ENCODE results near the gene PRRT1. TPM values are rescaled to one million over a fixed set of nuclear protein-coding genes. Genes with fewer than 3 reads are reported as not detected.

Gene PRRT1
- total RNA-seq, 1 donor from 2014 or later: 0.51 TPM

DNA sequence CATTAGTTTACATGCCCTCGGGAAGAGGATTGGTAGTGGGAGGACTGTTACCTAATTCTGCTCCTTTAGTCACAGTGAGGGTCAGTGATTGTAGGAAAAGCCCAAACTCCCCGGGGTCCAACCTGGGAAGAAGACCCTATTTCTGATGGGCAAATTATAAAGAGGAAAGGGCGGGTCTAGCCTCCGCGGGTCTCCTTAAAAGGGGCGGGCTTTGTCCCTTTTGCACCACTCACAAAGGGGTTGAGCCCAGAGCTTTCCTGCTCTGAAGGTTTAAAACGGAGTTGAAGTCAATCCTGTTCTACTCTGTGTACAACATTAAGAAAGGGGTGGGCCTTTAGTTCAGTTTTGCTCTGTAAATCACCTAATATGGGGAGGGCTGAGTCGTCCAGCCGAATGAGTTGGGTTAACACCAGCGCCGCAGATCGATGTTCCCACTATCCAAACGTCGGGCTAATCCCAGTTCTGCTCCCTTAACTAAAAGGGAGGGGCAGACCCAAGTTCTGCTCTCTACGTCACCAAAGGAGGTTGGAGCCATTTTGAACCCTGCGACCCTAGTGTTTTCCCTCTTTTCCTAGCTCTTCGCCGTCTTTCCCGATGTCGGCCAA lies 25.5 kb upstream of the PRRT1 start:
- DNase-seq: no peak
- intact Hi-C loops (cut with DNase I): no loop called here
- peak; percentile 19 for ATAC-seq (ENCODE audit: poor library complexity)

- DNase-seq (no peak), ATAC-seq (ENCODE audit: poor library complexity) (no peak)
- intact Hi-C loops (cut with DNase I): no loop called here
Observed at GRCh38 chr6:32176476-32177182, 24.9 kb upstream of the PRRT1 start.

GRCh38 chr6:32175711-32176475 lies 24.2 kb upstream of the PRRT1 start, which contains the start of gene AGPAT1:
Gene AGPAT1, minus strand, starts transcription at chr6:32176084. Its CDS starts 4,588 bp downstream, at chr6:32171496.
- peak; percentile 72 for ATAC-seq (ENCODE audit: poor library complexity)
- intact Hi-C loops (cut with DNase I): no loop called here

GRCh38 chr6:32175322-32175710 lies 23.6 kb upstream of the PRRT1 start:
- DNase-seq: no peak
- intact Hi-C loops (cut with DNase I): no loop called here
- ATAC-seq (ENCODE audit: poor library complexity): no peak

More at GRCh38 chr6:32175711-32176475, 24.2 kb upstream of the PRRT1 start, which contains the start of gene AGPAT1:
- peak; percentile 99 for DNase-seq

- no peak for ATAC-seq (ENCODE audit: poor library complexity)
- intact Hi-C loops (cut with DNase I): no loop called here
- no peak for DNase-seq
Observed at GRCh38 chr6:32174416-32174815, 22.7 kb upstream of the PRRT1 start.

DNA sequence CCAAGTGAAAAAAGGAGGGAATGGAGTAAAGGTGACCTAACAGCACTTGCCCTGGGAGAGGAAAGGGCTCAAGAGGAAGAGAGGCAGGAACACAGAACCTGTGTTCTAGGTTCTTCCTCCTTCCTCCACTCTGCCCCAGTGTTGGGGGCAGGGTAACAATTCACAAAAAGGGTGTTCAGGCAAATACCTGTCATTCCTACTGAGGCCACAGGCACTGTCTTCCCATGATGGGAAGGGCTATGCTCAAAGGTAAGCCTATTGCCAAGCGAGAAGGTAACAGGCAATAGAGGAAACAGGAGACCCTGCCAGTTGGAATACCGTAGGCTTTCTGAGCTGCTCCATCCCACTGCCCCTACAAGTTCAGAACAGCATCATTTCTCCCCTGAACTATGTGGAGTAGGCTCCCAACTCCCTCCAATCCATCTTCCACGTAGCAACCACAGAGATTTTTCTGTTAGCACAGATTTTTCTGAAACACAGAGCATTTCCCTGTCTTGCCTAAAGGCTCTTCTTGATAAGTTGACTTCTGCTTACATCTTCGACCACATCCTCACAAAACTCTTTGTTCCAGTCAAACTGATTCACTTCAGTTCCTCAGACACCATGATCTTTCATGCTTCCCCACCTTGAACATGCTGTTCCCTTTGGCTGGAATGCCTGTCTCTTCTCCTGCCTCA lies 21.4 kb upstream of the PRRT1 start:
- intact Hi-C loops (cut with DNase I): no loop called here
- ATAC-seq (ENCODE audit: poor library complexity): no peak

GRCh38 chr6:32171234-32171633 lies 19.5 kb upstream of the PRRT1 start:
- ATAC-seq (ENCODE audit: poor library complexity) (no peak), DNase-seq (no peak)
- intact Hi-C loops (cut with DNase I): no loop called here

More for the DNA sequence above, 21.4 kb upstream of the PRRT1 start:
- DNase-seq: no peak

DNA sequence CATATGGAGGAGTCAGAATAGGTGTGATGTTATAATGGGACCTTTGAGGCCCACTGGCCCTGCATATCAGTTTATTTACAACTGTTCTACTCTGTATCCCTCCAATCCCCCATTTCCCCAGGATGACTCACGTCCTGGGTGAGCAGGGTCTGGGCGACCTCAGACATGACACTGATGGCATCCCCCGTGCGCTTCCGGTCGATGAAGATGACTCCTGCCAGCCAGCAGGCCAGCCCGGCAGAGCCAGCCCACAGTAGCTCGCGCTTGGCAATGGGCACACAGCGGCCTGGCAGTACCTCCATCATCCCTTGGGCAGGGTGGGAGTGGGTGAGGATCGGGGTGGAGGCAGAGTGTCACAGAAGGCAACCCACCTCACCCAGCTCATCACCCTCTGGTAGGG lies 18.6 kb upstream of the PRRT1 start:
- intact Hi-C loops (cut with DNase I): no loop called here
- ATAC-seq (ENCODE audit: poor library complexity) (no peak), DNase-seq (no peak)

DNA sequence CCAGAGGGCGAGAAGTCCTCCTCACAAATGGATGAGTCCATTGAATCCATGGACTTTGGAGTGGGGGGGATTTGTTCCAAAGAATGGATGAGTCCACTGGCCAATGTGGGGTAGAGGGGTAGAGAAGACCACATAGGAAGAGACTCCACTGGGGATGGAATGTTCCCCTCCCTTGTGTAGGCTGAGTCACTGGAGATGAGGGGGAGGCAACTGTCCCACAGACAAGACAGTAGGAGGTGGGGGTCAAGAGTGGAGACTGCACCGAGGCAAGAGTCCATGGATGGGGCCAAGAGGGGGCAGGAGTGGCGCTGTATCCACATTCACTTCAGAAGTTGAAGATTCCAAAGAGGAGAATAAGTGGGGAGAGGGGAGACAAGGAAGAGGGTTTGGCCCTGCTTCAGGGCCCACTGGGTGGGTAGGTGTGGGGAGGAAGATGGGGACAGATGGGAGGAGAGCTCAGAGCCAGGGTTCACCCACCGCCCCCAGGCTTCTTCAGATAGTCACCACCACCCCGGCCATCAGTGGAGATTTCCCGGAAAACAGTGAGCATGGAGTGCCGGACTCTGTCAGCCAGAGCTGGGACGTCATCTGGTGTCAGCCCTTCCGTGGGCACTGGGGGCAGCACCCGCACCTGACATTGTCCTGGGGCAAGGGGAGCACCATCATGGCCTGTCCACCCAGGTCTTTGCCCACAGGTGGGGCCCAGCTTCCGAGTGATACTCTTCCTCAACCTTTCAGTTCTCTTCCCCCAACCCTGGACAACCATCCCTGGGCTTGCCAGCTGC lies 17.3 kb upstream of the PRRT1 start:
- intact Hi-C loops (cut with DNase I): no loop called here
- ATAC-seq (ENCODE audit: poor library complexity): no peak
- no peak for DNase-seq

GRCh38 chr6:32168350-32168749 lies 16.6 kb upstream of the PRRT1 start:
- DNase-seq (no peak), ATAC-seq (ENCODE audit: poor library complexity) (no peak)
- intact Hi-C loops (cut with DNase I): no loop called here

- DNase-seq: no peak
- intact Hi-C loops (cut with DNase I): no loop called here
- ATAC-seq (ENCODE audit: poor library complexity): no peak
Observed at GRCh38 chr6:32167761-32168262, 16.1 kb upstream of the PRRT1 start.

DNA sequence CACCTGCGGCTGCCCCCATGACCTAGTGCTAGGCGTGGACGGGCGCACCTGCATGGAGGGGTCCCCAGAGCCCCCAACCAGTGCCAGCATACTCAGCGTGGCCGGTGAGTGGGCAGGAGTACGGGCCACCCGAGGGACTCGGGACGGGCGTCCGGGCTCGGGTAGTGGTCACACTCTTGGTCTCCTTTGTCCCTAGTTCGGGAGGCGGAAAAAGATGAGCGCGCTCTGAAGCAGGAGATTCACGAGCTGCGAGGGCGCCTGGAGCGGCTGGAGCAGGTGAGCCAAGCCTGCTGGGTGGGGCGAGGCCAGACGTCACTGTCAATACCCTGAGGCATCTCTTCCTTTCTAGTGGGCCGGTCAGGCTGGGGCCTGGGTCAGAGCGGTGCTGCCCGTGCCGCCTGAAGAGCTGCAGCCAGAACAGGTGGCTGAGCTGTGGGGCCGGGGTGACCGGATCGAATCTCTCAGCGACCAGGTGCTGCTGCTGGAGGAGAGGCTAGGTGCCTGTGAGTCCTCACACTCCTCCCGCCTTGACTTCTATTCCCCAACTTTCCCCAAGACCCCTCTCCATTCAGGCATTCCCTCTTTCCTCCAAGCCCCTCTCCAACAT lies 15.5 kb upstream of the PRRT1 start:
- DNase-seq (no peak), ATAC-seq (ENCODE audit: poor library complexity) (no peak)
- intact Hi-C loops (cut with DNase I): no loop called here

DNA sequence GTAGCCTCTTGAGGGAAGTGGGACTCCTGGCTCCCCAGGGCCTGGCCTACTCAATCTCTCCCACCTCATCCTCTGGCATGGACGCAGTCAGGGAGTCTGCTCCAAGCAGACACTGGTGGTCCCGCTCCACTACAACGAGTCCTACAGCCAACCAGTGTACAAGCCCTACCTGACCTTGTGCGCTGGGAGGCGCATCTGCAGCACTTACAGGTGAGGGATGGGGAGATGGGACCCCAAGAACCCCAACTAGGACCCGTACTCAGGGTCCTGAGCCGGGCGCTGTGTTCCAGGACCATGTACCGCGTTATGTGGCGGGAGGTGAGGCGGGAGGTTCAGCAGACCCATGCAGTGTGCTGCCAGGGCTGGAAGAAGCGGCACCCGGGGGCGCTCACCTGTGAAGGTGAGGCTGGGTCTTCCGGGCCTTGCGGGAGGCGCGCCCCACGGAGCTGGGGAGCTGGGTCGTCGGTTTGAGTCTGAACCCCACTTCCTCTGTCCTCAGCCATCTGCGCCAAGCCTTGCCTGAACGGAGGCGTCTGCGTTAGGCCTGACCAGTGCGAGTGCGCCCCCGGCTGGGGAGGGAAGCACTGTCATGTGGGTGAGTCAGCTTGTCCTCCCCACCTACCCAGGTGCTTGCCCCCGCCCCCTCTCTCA lies 14.8 kb upstream of the PRRT1 start:
- ATAC-seq (ENCODE audit: poor library complexity): no peak
- intact Hi-C loops (cut with DNase I): no loop called here
- no peak for DNase-seq

GRCh38 chr6:32164295-32164694 lies 12.6 kb upstream of the PRRT1 start, which contains the start of gene EGFL8:
Gene EGFL8, plus strand, starts transcription at chr6:32164595. Its CDS starts 1,571 bp downstream, at chr6:32166166.
- intact Hi-C loops (cut with DNase I): no loop called here
- DNase-seq (no peak), ATAC-seq (ENCODE audit: poor library complexity) (no peak)

DNA sequence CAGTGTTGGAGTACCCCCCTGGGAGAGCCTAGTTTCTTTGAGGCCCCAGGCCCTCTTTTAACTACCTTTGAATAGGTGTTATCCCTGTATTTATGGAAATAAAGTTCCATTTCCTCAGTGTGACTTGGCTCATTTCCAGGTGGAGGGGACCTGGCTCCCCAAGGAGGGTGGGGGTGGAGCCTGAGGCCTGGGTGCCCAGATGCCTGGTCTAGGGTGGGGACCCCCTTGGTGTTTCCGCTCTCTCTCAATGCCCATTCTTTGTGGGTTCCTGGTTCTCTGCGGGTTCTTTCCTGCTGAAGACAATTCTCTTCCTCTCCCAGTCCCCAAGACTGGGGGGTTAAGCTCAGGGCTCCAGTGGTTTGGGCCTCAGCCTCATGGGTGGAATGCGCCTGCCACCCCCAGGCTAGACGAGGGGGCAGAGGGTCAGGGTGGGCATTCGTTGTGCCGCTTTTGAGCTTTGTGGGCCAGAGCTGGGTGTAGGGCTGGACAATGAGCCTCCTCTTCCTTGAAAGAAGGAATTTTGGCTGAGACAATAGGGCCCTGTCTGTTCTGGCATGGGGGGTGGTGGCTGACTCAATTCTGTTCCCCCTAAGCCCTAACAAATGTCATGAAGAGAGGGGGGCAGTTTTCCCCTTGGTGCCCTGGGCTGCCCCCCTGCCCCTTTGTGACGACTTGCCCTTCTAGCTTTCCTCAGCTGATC lies 12.0 kb upstream of the PRRT1 start:
- DNase-seq (no peak), ATAC-seq (ENCODE audit: poor library complexity) (no peak)
- intact Hi-C loops (cut with DNase I): no loop called here

GRCh38 chr6:32158052-32158451 lies 6.3 kb upstream of the PRRT1 start:
- no peak for ATAC-seq (ENCODE audit: poor library complexity)
- intact Hi-C loops (cut with DNase I): no loop called here

GRCh38 chr6:32156891-32157290 lies 5.2 kb upstream of the PRRT1 start:
- intact Hi-C loops (cut with DNase I): no loop called here

More at GRCh38 chr6:32158052-32158451, 6.3 kb upstream of the PRRT1 start:
- DNase-seq: no peak

More at GRCh38 chr6:32156891-32157290, 5.2 kb upstream of the PRRT1 start:
- ATAC-seq (ENCODE audit: poor library complexity): no peak
- DNase-seq: no peak
